DMS79 (cell line): ENCODE measurements around the gene PCED1A.
"Not testable (repeated sequence)": the region's sequence is repeated elsewhere in the genome, so short reads cannot be mapped to it uniquely, and the experiment has no call there.

Source experiments
- DNase-seq: peaks from one replicate; lab custom pipeline; 2025; lab: John Stamatoyannopoulos, UW

The PCED1A gene

GRCh38 chr20:2826655-2827054 lies 13.8 kb downstream of the PCED1A start:
- no peak for DNase-seq

- DNase-seq, result no peak
Observed at GRCh38 chr20:2825761-2826160, 14.7 kb downstream of the PCED1A start.

DNA sequence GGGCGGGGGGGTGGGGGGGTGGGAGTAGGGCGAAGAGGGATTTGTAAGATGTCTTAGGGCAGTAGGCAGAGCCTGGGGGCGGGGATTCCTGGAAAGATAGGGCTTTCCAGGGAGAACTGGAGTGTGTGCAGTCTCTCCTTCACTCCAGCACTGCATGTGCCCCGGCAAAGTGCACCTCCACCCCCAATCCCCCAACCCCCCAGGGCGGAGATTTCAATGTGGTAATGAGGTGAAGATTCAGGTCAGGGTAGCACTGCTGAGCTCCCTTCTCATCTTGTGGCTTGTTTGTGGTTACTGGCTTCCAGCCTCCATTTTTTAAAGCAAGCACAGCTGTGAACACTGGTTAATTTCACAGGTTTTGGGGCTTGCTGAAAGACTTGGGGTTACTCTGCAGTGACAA lies 18.4 kb downstream of the PCED1A start:
- no peak for DNase-seq

GRCh38 chr20:2820896-2821869 lies 19.3 kb downstream of the PCED1A start:
- no peak for DNase-seq

GRCh38 chr20:2820084-2820895 lies 20.2 kb downstream of the PCED1A start:
- no peak for DNase-seq

GRCh38 chr20:2817891-2818595 lies 22.4 kb downstream of the PCED1A start:
- DNase-seq, result no peak

DNA sequence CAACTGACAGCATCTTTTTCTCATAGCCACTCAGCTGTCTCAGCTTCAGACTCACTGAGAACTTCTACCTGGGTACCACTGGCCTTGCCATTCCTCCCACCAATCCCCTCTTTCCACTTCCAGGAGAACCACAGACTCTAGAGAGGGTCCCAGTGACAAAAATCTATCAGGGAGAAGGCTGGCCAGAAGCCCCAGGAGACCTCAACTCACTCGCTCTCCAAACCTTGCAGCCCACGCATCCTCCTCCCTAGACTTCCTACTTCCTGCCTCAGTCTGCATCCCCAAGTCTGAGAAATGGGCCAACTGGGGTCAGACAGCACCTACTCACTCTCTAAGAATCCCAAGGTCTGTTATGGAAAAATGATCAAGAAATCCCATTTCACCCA lies 23.1 kb downstream of the PCED1A start:
- no peak for DNase-seq

- no peak for DNase-seq
Observed at GRCh38 chr20:2816583-2817340, 23.7 kb downstream of the PCED1A start.

DNA sequence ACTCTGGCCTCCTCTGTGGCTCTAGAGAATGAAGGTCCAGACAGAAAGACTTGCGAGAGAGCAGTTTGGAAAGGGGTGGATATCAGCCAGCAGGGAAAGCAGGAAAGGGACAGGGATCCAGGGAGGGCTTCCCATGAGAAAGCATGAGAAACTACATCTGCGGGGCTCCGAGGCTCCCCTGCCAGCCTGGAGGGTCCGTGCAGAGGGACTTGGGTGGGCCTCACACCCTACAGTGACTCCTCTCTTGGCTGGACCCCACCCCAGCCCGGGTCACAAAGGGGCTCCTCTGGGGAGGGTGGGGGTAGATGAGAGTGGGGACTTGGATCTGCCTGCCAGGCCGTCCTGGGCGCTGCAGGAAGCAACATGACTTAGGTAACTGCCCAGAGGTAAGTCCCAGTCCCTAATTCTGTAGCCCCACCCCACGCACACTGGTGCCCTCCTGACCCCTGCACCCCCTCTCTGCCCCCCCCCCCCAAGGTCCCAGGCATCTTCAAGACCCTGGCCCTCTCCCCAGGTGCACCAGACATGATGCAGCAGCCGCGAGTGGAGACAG lies 24.3 kb downstream of the PCED1A start, which contains the start of gene TMEM239:
Gene TMEM239 (plus strand): TSS at position 335 of the 553 bp plus-strand sequence. CDS start 191 bp downstream, at position 526.
- no peak for DNase-seq

DNA sequence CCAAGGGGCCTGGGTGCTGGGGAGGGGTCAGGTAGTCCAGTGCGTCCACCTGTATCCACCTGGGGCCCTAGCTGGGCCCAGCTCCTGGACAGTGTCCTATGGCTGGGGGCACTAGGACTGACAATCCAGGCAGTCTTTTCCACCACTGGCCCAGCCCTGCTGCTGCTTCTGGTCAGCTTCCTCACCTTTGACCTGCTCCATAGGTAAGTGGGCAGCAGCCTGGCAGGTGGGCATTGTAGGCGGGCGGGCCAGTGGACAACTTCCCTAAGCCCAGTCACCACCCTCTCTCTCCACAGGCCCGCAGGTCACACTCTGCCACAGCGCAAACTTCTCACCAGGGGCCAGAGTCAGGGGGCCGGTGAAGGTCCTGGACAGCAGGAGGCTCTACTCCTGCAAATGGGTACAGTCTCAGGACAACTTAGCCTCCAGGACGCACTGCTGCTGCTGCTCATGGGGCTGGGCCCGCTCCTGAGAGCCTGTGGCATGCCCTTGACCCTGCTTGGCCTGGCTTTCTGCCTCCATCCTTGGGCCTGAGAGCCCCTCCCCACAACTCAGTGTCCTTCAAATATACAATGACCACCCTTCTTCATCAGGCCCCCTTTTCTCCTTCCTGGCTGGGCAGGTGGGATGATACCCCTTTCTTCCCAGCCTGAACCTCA lies 25.1 kb downstream of the PCED1A start:
- DNase-seq, result no peak

GRCh38 chr20:2814587-2815051 lies 25.8 kb downstream of the PCED1A start, which contains the start of gene C20orf141:
Gene C20orf141 (plus strand): TSS chr20:2814987. CDS start chr20:2815185, 198 bp downstream.
- DNase-seq, result no peak

DNA sequence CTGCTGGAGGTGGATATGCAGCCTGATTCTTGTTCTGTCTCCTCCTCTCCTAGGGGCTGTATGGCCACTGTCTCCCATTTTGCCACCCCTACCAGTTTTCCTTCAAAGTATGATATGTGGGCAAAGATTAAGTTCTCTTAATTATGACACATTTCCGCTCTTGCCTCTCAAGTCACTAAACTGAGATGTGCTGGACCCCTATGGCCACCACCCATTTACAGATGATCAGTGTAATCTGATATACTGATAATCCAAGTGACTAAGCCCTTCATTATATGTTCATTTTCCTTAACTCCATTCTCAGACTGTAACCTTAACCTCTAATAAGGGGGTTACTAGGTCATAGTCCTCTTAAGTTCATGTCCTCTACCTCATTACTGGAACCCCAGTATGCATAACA lies 26.4 kb downstream of the PCED1A start:
- DNase-seq, result no peak

- no peak for DNase-seq
Observed at GRCh38 chr20:2812189-2812588, 28.3 kb downstream of the PCED1A start.

GRCh38 chr20:2809690-2810089 lies 30.8 kb downstream of the PCED1A start:
- DNase-seq, result no peak

GRCh38 chr20:2807929-2808328 lies 32.5 kb downstream of the PCED1A start:
- not testable (repeated sequence) for DNase-seq

- DNase-seq, result no peak
Observed at GRCh38 chr20:2807019-2807418, 33.4 kb downstream of the PCED1A start.

DNA sequence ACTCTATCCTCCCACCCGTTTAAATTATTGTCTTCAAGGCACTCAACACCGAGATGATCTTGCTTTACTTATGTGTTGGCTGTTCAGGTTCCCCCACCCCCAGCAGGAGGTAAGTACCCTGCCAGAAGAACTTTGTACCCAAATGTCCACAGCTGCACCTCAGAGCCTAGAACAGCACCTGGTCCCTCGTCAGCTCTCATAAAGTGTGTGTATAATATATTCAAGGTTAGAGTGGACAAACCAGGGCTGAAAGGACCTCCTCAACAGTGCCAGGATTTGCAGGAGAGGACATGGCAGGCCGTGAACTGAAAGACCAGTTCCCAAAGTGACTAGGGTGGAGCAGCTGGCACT lies 34.1 kb downstream of the PCED1A start:
- no peak for DNase-seq

- DNase-seq, result no peak
Observed at GRCh38 chr20:2805689-2806350, 34.6 kb downstream of the PCED1A start.

- no peak for DNase-seq
Observed at GRCh38 chr20:2804852-2805688, 35.4 kb downstream of the PCED1A start.
